NCI-H146 (cell line): Measurements from ENCODE around the gene SCFD2.
"Not testable (repeated sequence)": the region's sequence is repeated elsewhere in the genome, so short reads cannot be mapped to it uniquely, and the experiment has no call there.

Source experiments
- DNase-seq: peaks from one replicate; lab custom pipeline; 2025; lab: John Stamatoyannopoulos, UW

Gene SCFD2

DNA sequence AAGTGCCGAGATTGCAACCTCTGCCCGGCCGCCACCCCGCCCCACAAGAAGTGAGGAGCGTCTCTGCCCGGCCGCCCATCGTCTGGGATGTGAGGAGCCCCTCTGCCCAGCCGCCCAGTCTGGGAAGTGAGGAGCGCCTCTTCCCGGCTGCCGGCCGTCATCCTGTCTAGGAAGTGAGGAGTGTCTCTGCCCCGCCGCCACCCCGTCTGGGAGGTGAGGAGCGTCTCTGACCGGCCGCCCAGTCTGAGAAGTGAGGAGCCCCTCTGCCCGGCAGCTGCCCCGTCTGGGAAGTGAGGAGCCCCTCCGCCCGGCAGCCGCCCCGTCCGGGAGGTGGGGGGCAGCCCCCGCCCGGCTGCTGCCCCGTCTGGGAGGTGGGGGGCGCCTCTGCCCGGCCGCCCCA lies 226.6 kb downstream of the SCFD2 start:
- not testable (repeated sequence) for DNase-seq

DNA sequence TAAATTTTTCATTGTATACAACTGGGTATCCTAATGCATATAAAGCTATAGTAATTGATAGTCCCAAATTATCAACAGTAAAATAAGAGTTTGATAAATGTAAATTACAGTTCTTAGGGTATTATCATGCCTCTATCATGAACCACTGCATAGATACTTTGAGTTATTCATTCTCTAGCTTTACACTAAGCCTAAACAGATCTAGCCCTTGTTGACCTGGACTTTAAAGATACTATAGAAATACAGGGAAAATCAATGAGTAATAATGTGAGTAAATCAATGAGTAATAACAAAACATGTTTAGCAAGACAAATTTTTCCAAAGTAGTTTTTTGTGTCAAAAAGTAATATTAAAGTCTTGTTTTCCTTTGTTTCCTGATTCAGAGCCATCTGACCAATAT lies 228.4 kb downstream of the SCFD2 start:
- DNase-seq: no peak

DNA sequence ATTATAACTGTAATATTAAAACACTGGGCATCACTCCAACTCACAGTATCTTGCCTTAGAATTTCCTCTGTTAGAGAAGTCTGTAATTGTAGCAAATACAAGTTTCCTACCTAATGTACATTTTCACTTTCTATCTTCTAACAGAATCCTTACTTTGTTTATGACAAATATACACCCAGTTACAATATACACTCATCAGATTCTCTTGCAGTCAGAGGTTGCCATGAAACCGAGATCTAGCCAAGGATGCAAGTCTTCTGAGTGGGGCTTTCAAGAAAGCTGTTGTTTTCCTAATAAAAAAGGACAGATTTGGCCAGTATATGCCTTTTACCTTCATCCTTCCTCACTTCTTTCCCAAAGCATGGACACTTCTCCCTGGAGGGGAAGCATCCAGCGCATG lies 228.9 kb downstream of the SCFD2 start:
- DNase-seq: no peak

DNA sequence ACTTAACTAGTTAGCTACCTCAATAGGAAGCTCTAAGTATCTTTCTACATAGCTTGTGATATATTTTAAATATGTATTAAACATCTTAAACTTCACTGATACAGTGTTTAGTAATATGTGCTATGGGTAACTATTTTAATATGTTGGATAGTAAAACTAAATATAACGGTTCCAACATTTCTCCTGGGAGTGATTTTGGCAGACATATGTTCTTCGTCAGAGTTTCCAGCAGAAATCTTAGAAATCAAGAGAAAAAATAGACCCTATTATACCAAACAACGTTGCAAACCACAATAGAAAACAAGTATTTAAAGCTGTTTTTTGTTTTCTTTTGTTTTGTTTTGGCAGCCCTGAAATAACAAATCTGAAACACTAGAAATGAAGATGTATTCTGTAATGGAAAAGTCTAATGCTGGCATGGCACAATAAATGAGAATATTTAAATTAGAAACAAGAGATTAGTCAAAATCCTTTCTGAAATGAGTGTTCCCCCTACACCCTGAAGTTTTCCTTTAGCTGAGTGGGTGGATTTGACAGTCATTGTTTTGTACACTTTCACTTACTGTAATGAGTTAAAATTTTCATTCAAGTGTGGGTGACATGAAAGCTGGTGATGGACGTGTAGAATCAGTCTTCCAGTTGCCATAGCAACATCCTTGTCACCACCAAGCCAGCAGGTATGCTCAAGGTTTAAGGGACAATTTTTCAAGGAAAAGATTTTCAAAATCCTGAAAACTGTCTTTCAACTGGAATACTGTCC lies 233.5 kb downstream of the SCFD2 start:
- DNase-seq: no peak

DNA sequence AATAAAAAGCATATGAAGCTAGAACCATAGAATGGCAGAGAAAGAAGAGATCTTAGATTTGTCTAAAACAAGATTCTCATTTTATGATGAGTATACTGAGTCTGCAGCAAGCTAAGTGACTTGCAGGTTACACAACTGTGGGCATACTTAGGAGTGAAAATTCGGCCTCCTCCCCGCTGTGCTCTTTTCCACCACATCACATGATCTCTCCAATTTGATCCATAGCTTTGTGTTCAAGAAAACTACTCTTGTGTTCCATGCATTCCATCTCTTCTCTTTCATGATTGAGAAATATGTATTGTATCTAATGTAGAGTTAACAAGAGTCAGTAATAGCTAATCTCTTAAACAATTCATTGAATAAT lies 234.3 kb downstream of the SCFD2 start:
- no peak for DNase-seq

DNA sequence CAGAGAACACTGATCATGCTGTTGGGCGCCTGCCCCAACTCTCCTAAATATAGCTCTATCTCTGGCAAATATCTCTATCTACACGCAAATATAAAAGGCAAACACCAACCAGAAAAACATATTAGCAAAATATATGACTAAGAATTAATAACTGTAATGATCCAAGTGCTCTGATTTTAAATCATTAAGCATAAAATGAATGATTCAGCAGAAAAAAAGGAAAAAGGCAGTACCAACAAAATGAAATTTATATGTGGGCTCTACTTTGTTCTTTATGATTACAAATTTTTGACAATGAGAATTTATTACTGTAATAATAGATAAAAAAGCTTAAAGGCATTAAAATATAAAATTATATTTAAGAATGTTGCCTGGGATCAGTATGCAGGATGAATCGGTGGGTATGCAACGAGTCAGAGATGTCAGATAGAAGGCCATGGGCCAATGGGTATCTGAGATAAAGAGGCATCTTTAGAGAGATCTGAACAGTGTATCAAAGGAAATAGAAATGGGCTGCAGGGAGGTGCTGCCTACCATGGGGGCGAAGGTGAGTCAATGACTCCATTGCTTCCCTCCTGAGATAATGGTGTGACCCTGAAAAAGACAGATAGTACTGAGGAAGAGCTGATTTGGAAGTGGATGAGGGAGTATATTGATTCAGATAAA lies 234.8 kb downstream of the SCFD2 start:
- no peak for DNase-seq

DNA sequence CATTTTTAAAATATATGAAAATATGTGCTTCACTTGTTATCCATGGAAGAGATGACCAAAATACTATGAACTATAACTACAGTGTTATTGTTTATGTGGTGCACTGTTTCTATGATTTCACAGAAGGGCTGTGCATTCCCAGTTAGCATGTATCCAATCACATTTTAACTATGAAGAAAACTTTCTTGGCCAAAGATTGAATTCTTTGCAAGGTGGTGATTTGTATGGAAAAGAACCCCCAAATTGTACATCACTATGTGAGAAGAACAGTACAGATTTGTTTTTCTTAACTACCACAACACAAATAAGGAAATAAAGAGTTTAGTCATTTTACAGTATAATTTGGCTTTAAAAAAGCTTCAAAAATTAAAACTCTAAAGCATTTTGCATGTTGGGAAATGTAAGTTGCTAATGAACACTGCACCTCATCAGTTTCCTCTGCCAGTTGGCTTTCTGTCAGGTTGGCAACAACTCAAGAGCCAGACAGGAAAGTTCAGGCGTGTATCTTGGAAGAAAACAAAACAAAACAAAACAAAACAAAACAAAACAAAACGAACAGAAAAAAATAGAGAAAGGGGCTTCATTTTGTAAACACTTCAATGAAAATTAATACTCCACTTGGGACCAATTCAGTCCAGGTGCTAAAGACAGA lies 237.0 kb downstream of the SCFD2 start:
- no peak for DNase-seq

DNA sequence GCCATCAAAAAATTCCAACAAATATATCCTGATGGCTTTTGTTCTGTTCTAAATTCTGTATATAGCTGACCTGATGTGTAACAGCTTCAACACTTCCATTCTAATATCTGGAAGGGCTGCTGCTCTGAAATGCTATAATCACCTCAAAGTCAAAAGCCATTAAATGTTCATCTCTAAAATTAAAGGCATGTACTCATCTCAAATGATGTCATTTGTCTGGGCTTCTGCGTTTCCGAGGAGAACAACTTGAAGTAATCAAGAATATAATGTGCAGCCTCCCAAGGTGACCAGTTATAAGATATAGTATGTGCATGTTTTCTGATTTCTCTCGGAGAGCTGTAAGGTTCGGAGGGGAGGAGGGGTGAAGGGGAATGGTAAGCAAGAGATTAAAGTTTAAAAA lies 237.6 kb downstream of the SCFD2 start:
- DNase-seq: no peak

DNA sequence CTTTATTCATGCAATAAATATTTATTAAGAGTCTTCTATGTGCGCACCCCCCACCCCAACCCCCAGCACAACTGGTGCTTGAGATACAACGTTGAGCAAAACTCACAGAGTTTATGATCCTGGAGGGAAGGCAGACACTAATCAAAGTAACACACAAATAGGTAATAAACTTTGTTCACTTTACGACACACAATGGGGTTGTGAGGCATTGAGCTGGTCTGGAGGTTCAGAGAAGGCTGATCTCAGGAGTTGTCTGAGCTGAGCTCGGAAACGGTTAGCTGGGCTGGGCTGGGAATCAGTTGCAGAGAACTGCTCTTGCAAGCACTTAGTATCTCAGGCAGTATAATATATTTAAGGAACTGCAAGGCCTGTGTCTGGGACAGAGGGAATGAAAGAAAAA lies 238.5 kb downstream of the SCFD2 start:
- DNase-seq: no peak

DNA sequence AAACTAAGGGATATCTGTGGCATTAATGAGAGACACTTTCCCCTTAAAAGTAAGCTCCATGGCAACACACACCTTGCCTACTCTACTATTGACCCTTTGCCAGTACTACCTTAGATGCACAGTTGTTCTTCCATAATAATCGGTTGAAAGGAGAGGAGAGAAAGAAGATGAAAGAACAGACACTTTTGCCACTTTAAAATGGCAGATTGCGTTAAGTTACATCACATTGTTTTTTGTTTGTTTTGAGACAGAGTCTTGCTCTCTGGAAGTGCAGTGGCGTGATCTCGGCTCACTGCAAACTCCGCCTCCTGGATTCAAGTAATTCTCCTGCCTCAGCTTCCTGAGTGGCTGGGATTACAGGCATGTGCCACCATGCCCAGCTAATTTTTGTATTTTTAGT lies 239.8 kb downstream of the SCFD2 start:
- no peak for DNase-seq

DNA sequence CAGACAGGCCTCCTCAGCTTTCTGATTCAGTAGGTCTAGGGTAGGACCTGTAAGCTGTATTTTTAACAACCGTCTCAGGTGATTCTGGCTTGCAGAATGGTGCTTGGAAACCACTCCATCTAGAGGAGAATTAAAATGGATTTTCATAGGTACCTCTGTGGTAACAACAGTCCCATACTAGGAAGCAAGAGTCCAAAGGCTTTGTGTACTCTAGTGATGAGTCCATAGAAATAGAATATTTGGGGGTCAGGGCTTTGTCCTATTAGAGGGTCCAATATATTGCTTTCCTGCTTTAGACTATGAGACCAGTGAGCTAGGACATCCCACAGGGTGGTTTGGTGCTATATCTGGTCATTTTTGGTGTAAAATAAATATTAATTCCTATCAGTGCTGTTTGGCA lies 242.0 kb downstream of the SCFD2 start:
- DNase-seq: no peak

DNA sequence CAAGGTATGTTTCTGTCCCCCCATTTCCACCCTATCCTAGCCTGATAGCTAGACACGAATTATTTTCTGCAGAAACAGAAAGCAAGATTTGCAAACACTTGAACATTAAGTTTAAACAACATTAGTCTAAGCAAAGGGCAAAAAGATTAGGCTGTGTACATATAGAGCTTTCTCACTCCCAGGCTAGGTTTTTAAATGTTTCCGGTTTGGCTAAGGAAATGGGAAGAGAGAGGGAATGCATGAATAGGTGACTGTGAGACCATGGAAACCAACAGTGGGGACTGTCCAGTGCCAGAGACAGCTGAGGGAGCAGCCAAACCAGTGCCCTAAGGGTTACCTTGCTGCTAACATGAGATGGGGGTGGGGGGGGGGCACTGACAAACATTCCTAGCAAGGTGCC lies 242.7 kb downstream of the SCFD2 start:
- no peak for DNase-seq

DNA sequence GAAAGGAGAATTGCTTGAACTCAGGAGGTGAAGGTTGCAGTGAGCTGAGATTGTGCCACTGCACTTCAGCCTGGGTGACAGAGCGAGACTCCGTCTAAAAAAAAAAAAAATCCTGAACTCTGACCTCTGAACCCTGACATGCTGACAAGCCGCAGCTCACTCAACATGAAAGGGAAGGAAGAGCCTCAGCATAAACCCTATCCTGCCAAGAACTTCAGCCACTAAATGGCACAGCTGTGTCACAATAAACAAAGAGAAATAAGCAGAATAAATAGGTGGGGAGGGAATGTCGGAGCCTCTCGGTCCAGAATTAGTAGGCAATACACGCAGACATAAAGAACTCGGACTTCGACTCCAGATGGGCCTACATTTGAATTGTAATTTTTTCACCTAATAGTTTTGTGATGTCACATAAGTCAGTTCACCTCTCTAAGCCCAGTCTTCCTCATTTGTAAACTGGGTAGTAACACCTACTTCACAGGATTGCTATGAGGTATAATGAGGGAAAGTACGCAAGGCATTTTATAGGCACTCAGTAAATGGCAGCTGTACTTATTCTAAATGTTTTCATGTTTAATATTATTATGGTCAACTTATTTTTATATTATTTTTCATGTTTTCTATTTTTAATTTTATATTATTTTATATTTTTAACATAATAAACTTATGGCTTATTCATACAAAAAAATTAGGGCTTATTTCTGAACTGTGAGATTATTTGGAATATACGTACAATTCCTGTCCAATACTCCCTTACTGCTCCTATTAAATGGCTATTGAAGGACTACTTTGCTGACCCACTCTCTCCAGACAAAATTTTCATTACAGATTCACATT lies 243.4 kb downstream of the SCFD2 start:
- no peak for DNase-seq

DNA sequence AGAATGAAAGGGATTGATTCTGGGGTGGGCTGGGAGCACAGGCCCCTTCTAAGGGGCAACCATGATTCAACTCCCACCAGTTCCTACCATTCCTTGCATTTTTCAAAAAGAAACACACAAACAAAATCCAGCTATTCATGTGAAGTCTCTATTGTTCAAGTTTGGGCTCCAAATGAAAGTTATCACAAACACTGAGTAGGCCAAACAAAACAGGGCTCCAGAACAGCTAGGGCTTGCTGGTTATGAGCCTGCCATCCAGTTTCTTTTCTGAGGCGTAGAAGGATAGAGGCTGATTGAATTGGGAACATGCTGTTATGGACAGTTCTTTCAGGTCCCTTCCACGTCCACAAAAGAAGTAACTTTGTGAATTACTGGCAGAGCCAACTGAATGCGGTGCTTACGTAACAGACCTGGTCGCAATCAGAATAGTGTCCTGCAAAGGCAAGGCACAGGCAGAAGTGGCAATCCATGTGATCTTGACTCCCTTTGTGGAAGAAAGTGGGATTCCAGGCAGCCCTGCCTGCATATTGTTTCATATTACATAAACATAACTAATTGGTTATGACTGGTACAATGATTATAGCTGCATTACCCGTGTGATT lies 244.5 kb downstream of the SCFD2 start:
- DNase-seq: no peak

DNA sequence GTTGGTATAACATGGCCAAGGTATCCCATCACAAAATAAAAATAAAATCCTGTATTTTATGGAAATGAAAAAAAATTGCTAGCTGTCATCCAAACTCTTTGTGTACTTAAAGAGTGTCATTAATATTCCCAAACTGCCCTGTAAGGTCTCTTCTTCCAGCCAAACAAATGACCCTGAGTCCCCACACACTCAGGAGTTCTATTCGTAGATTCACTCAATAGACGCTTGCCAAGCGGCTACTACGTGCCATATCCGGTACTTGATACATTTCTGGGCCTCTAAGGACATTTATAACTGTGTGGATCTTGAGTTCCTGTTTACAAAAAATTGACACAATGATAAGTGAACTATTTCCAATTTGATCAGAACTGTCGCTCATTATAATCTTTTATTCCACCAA lies 245.1 kb downstream of the SCFD2 start:
- no peak for DNase-seq

DNA sequence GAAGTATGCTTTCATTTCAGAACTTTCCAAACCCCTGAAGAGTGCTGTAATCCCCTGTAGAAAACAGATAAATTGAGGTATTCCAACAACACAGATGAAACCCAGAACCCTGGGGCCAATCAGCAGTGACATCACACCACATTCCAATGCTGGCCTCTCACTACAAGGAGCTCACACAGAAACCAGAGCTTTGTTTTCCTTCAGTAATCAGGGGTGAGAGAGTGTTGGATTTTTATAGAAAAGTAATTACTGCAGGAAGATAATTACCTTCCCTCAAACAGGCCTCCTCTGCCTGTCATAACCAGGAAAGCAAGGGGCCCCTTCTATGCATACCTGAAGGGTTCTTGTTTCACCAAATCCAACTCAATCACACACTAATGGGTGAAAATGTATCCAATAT lies 246.2 kb downstream of the SCFD2 start:
- DNase-seq: peak; percentile 22

DNA sequence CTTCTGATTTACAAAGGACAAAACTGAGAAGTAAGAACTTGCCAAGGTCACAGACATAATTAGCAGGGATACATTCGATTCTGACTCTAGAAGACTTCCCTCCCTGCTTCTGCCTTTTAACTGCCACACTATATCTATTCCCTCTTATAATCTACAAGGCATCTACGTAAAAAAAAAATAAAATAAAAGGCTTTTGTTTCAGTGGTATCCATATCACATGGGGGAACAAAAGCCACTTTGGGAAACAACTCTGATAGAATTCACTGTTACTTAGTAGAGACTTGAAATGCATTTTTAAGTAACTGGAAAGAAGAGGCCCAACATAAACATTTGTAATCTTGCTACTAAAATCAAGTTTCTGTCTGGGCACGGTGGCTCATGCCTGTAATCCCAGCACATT lies 247.2 kb downstream of the SCFD2 start:
- DNase-seq: no peak

DNA sequence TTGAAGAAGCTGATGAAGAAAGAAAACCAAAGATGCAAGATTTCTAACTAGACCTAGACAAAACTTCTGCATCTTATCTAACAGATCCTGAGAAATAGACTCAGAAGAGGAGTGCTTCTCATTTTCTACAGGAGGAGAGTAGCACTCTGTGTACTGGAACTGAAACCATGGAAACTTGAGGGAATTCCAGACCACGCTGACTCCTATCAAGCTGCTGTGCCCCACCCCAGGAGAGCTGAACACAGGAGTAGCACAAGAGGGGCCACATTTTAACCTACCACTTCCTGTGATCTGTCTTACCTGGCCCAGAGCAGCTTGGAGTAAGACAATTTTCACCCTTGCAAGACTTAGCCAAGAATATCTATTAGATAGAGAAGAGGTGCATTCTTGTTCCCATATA lies 248.9 kb downstream of the SCFD2 start:
- DNase-seq: no peak

DNA sequence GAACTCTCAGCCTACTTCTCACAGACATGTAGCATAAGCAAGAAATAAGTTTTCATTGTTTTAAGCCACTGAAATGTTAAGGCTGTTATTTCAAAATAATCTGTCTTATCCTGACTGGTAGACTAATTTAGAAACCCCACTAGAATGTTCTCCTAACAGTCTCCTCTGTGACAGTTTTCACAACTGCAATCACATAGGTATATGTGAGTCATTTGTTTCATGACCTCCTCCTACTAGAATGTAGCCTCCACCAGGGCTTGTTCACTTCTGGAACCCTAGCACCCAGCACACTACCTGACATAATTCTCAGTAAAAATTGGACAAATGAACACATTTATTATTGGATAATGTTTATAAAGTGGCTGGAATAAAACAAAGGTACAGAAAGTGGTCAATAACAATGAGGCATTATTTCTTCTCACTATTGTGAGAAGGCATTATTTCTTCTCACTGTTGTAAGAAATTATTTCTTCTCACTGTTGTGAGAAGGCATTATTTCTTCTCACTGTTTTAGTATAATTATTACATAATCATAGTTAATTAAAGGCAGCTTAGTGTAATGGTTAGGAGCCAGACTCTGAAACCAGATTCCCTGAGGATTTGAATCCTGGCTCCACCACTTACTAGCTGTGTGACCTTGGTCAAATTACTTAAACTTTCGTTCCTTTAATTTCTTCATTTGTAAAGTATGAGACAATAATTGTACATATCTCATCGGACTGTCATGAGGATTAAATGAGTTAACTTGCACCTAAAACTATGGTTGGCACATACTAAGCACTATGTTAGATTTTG lies 252.2 kb downstream of the SCFD2 start:
- DNase-seq: no peak

DNA sequence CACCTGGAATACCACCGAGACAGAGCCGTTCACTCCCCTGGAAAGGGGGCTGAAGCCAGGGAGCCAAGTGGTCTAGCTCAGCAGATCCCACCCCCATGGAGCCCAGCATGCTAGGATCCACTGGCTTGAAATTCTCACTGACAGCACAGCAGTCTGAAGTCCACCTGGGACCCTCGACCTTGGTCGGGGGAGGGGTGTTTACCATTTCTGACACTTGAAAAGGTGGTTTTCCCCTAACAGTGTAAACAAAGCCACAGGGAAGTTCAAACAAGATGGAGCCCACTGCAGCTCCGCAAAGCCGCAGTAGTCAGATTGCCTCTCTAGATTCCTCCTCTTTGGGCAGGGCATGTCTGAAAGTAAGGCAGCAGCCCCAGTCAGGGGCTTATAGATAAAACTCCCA lies 260.5 kb downstream of the SCFD2 start:
- DNase-seq: peak; percentile 79

DNA sequence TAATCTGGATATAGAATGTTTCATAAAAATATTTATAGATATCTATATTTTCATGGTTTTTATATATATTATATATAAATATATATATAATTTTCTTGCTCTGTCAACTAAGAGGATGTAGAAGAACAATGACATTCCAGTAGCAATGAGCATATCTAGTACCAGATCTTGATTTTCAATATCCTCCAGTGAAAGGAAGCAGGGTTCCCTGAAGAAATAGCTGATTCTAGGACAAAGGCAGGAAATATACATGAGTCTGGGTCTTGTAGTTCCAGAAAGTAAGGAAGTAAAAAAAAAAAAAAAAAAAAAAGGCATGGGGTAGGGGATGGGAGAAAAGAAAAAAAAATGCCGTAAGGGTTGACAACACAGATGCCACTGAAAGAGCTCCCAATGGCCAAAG lies 262.4 kb downstream of the SCFD2 start:
- DNase-seq: no peak
